HG03108 (cell line): ENCODE results near the gene TSR3.
"Not testable (repeated sequence)": the region's sequence is repeated elsewhere in the genome, so short reads cannot be mapped to it uniquely, and the experiment has no call there.

Experiments used
- ATAC-seq: cut with Tn5 transposase; IDR thresholded peaks from one replicate; pipeline ENCODE4 v1.9.1; 2021; ENCODE audit warnings: moderate library complexity; ENCODE audit not compliant: unreplicated experiment

TSR3 gene

GRCh38 chr16:1338855-1339675 is 12.6 kb downstream of the TSR3 start:
- no peak for ATAC-seq

- no peak for ATAC-seq
These were observed 13.5 kb downstream of the TSR3 start for GRCh38 chr16:1338119-1338730.

- ATAC-seq: no peak
These were observed 14.2 kb downstream of the TSR3 start for GRCh38 chr16:1337486-1337885.

GRCh38 chr16:1336619-1337018 is 15.1 kb downstream of the TSR3 start:
- no peak for ATAC-seq

DNA sequence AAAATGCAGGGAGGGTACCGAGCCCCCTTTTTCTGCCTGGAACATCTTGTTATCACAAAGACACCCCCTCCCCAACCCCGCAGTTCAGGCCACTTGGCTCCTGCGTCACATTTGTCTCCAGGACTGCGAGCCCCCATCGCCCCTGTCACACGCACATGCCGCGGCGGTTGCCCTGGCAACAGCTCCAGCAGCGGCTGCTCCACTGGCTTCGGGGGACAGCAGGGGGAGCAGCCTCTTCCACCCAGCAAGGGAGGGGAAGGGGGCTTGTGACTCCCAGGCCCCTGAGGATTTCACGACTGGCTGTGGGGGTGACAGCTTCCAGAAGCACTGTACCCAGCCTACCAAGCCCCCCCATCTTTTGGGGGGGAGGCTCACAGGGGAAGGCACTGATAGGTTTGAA is 15.7 kb downstream of the TSR3 start:
- no peak for ATAC-seq

GRCh38 chr16:1335211-1335971 is 16.3 kb downstream of the TSR3 start:
- no peak for ATAC-seq

DNA sequence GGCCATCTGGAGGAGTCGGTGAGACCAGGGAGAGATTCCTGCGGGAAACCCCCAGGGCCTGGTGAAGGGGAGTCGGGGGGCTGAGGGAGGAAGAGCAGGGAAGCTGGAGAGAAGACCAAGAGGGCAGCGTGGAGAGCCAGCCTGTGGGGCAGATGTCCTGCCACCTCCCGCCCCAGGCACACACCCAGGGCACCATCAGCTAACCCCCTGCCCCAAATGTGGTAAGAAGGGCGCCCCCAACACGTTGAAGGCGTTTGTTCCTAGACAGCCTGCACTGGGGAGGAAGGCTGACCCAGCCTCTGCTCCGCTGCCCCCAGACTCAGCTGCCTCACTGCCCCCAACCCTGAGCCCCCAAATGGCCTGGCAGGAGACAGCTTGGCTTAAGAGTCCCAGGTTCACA is 16.9 kb downstream of the TSR3 start:
- ATAC-seq: no peak

- no peak for ATAC-seq
These were observed 17.6 kb downstream of the TSR3 start for GRCh38 chr16:1333854-1334700.

DNA sequence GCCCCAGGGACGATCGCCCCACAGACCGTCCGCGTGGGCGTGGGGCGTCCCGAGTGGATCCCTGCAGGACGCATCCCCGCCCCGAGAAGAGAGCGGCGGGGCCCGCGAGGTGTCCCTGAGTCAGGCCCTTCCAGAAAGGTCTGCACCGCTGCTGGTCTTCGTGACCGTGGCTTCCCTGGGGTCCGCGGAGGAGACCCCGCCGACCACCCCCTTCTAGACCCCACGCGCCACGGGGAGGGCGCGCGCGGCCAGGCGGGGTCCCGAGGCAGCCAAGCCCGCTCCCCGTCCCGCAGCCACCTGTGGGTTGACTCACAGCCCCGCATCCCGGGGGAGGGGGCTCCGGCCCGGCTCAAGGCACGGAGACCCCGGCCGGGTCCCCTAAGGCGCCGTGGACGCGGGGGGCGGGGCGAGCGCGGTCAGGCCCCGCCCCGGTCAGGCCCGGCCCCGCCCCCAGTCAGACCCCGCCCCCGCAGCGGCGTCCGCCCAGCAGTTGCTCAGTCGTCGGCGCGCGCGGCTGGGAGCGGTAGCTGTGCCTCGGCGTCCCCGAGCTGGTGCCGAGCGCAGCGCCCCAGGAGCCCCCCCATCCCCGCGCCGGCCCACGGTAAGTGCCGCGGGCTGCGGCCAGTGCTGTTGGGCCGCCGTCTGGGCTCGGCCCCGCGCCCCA is 18.4 kb downstream of the TSR3 start, which contains the start of gene BAIAP3:
Gene BAIAP3, plus strand, starts transcription at position 497 of the 664 bp plus-strand sequence. CDS start 4,905 bp downstream, outside the sequence.
- ATAC-seq: no peak

- no peak for ATAC-seq
These were observed 19.0 kb downstream of the TSR3 start for GRCh38 chr16:1332618-1333148.

- no peak for ATAC-seq
These were observed 19.7 kb downstream of the TSR3 start for GRCh38 chr16:1331712-1332617.

DNA sequence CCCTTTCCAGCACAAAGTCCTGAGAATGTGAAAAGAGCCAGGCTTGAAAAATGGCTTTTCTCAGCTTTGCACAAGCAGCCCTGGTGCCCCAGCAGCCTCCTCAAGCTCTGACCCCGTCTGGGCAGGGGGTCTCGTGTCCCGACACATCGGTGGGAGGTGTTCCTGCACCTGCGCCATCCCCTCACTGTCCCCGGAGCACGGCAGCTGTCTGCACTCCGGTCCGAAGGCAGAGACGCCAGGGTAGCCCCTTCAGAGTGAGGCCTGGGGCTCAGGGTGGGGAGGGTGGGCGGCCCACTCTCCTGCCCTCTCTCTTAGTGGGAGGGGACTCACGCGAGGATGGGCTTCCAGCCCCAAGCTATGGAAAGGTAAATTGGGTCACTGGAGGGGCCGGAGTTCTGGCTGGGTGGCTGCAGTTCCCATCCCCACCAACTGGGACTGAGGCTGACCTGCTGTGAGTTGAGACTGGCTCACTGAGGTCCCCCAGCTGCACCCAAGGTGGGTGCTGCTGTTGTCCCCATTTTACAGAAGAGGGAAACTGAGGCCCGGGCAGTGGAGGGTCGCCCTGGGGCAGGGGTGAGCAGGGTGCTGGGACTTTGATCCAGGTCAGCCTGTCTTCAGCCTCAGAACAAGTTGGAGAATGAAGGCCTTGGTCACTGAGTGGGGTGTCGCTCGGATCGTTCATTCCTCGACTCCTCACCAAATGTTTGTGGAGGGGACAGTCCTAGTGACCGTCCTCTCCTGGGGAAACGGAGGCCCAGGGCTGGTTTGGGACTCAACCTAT is 20.6 kb downstream of the TSR3 start:
- ATAC-seq: no peak

- no peak for ATAC-seq
These were observed 21.3 kb downstream of the TSR3 start for GRCh38 chr16:1330260-1330914.

DNA sequence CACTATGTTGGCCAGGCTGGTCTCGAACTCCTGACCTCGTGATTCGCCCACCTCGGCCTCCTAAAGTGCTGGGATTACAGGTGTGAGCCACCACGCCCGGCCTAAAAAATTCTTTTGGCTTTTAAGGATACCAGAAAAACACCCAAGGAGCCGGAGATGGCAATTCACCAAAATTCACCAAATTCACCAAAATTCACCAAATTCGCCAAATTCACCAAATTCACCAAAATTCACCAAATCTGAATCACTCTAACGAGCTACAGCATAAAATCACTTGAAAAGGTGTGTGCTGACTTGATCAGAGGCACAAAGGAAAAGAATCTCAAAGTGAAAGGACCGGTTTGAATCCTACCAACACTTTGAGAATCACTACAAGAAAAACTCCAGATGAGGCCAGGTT is 22.7 kb downstream of the TSR3 start:
- ATAC-seq: not testable (repeated sequence)

GRCh38 chr16:1328136-1328535 is 23.5 kb downstream of the TSR3 start:
- not testable (repeated sequence) for ATAC-seq

DNA sequence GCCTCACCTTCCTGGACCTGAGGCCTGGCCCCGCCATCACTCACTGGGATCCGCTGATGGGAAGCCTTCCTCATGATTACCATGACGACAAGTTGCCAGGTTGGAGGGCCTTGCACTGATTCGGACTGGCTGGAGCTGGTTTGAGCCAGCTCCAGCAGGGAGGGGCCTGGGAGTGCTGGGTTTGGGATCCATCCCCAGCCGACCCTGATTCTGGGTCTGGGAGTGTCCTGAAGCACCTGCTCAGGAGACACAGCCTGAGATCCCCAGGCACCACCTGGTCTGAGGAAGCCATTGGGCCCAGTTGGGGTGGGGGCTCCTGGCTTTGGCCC is 24.1 kb downstream of the TSR3 start:
- ATAC-seq: no peak

DNA sequence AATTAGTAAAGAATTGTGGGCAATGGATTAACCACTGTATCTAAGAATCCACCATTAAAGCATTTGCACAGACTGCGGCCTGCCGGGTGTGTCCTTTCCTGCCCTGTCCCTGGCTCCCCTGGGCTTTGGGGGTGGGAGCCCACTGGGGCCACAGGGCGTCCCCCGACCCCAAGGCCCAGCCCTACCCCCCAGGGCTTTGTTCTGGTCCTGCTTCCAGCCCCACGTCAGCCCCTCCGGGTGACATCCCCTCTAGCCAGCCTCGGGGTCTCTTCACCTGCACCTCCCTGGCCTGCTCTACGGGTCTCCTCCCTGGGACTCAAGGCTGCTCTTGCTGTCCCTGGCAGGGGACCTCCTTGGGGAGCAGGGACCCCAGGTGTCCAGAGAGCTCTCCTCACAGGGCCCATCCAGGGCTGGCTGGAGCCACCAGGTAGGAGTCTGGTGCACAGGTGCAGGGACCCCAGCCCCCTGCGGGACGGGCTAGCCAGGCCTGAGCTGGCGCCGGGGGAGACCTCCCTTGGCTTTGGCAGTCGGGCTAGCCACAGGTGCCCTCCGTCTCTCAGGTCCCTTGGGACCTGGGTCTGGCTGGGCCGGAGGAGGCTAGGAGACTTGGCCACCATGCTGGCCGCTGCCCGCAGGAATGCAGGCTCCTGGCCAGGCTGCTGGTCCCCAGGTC is 24.6 kb downstream of the TSR3 start:
- no peak for ATAC-seq
